HG02571 (cell line): ENCODE measurements around the gene NPIPB6.

Experiments used
- ATAC-seq: cut with Tn5 transposase; IDR thresholded peaks from one replicate; pipeline ENCODE4 v1.9.1; 2021; ENCODE audit warnings: mild to moderate bottlenecking, moderate library complexity; ENCODE audit not compliant: unreplicated experiment

The NPIPB6 gene

DNA sequence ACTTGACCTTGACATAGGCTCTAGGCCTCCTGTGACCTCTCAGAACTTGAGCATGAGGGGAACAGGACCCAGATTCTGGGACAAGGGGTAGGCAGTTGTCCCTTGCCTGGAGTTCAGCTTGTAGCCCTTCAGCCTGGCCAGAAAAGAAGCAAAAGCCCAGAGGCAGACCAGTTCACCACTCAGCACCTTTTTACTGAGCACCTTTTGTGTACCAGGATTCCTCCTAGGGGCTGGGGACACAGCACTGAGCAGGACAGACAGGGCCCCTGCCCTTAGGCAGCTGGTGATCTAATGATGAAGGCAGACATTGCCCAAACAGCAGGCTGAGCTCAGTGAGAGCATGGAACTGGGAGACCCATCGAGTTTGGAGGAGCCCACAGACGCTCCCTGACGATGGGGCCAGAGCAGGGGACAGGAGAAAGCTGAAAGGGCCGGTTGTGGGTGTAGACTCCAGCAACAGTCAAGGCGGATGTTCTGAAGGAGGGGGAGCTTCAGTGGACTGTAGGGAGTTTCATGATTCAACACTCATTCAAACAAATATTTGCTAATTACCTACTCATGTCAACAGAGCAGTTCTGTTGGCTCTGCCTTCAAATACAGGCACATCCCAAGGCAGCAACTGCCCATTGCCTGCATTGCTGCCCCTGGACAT, 38.9 kb downstream of the NPIPB6 start:
- no peak for ATAC-seq

DNA sequence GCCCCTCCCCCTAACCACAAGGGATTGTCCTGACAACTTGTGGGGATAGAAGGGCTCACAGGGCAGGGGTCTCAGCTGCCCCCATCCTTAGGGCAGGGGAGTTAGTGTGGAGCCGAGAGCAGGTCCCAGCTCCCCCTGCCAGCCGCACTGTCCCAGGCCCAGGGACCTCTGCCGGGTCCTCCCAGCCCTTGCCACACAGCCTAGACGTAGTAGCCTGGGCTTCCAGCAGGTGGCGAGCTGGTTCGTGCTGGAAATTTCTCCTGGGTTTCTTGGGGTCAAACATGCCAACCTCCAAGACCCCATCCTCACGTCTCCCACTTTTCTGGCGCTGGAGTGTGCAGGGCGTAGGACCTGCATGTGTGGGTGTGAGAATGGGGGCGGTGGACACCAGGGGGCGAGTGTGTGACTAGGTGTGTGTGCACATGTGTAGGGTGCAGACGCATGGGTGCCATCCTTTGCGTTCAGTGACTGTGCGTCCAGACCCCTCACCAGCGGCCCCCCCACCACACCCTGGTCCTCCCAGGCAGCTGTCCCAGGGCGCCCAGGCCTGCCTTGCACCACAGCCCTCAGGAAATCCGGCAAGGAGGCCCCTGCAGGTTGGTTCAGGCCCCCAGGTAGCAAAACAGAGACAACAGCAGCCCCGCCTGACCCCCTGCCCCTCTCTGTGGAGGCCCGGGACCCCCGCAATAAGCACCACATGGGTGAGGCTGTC, 41.5 kb downstream of the NPIPB6 start:
- ATAC-seq, result no peak

DNA sequence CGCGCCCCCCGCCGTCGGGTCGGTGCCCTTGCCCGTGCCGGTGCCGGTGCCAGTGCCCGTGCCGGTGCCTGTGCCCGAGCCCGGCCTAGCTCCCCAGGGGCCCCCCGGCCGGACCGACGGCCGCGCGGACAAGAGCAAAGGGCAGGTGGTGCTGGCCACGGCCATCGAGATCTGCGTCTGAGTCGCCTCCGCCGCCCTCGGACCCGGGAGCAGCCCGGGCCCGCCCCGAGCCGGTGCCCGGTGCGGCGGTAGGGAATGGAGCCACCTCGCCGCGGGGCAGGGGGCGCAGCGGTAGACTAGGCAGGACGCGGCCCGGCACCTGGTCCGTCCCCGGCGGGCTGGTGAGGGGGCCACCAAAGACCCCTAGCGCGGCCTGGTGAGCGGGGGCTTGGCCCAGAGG, 42.6 kb downstream of the NPIPB6 start:
- ATAC-seq, result no peak

DNA sequence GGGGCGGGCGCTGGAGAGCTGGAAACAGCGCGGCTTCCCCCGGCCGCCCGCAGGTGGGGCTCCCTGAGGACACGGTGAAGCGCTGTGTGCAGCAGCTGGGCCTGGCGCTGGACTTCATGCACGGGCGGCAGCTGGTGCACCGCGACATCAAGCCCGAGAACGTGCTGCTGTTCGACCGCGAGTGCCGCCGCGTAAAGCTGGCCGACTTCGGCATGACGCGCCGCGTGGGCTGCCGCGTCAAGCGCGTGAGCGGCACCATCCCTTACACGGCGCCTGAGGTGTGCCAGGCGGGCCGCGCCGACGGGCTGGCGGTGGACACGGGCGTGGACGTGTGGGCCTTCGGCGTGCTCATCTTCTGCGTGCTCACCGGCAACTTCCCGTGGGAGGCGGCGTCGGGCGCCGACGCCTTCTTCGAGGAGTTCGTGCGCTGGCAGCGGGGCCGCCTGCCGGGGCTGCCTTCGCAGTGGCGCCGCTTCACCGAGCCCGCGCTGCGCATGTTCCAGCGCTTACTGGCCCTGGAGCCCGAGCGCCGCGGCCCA, 43.2 kb downstream of the NPIPB6 start:
- ATAC-seq, result no peak

DNA sequence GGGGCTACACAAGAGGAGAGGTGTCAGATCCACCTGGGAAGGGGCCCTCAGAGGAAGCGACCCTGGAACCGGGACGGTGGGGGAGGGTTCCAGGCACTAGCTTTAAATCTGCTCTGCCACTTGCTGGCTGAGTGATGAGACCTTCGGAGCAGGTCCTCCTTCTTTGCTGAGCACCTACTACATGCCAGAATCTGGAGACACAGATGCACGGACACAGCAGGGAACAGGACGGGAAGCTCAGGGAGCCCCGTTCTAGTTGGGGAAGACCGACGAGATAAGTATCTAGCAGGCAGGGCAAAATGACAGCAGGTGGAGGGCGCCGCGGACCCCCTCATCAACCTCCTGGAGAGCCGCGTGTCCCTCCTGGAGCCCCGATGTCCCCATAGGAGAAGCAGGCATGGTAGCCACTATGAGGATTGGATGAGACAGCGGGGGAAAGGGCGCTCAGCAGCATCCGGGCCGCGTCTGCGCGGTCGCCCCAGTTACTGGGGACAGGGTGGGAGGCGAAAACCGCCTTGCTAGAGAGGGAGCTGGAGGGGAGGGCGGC, 43.8 kb downstream of the NPIPB6 start:
- ATAC-seq, result no peak

DNA sequence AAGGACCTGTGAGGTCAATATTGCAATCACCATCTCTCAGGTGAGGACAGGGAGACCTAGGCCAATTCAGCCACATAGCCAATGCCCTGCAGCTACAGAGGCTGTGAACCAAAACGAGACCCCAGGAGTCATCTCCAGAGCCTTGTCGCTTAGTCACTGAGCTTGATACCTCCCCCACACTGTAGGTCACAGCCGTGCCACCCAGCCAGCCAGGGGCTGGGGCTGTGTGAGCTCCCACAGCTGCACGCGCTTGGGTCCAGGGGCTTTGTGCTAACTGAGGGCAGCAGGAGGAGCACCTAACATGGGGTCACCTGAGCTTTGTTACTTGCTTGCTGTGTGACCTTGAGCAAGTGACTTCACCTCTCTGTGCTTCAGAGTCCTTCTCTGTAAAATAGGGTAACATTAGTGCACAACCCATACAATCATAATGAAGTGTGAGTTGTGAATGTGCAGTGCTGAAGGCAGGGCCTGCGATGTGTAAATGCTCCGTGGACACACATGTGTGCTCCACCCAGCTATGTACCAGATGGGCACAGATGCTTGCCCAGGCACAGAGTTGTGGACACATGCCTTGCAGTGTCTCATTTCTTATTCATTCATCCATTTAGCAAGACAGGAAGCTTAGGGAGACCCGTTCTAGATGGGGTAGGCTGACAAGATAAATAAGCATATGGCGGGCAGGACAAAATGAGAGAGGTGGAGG, 45.1 kb downstream of the NPIPB6 start:
- no peak for ATAC-seq

DNA sequence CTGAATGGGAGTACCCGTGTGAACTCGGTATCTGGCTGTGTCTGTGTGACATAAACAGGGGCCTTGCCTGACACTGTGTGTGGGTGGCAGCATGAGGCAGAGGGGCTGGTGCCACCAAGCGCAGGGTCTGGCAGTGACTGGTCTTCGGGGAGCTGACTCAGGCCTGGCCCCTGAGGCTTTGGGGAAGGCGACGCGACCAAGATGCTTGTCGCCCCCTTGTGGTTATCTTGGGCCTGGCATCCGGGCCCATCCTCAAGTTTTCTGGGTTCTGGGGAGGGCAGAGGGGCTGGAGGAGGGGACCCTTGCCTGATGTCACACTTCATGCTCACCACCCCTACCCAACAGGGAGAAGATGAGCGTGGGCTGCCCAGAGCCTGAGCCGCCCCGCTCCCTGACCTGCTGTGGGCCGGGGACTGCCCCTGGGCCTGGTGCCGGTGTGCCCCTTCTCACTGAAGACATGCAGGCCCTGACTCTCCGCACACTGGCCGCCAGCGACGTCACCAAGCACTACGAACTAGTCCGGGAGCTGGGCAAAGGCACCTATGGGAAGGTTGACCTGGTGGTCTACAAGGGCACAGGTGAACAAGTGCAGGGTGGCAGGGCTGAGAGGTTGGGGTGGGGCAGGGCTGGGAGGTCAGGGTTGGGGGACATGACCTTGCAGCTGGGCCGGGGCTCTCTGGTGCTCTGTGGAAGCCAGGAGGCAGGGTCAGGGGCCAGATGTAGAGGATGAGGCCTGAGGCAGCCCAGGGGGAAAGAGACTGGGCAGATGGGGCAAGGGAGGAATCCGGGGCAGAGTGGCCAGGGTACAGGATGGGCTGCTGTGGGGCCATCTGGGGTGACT, 46.0 kb downstream of the NPIPB6 start:
- ATAC-seq, result no peak

DNA sequence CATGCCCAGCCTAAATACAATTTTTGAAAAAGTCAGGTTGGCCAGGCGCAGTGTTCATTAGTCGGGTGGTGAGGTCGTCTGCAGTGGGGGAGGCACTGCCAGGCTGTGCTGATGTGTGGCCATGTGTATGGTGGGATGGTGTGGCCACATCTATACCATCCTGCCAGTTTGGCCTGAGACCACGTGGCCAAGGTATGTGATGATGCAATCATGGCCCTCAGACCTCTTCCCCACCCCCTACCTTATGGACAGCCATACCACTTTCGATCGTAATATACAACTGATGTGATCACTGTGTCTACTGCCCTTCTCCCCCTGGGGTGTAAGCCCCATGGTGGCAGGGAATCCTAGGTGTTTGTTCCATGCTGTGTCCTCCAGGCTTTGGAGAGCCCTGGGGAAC, 47.3 kb downstream of the NPIPB6 start:
- no peak for ATAC-seq

DNA sequence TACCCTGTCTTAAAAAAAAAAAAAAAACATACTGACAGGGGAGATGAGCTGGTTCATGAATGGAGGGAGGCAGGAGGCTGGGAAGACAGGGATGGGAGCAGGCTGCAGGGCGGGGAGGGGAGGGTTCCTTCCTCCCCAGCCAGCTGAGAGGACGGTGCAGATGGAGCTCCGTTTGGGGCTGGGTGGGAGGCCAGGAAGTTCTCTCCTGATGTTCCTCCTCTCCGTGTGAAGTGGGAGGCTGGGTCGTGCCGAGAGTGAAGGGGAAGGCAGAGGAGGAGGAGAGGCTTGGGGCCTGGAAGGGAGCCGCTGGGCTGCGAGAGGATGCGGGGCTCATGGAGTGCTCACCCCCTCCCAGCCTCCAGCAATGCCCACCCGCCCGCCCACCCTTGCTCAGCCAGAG, 49.7 kb downstream of the NPIPB6 start:
- ATAC-seq, result no peak

DNA sequence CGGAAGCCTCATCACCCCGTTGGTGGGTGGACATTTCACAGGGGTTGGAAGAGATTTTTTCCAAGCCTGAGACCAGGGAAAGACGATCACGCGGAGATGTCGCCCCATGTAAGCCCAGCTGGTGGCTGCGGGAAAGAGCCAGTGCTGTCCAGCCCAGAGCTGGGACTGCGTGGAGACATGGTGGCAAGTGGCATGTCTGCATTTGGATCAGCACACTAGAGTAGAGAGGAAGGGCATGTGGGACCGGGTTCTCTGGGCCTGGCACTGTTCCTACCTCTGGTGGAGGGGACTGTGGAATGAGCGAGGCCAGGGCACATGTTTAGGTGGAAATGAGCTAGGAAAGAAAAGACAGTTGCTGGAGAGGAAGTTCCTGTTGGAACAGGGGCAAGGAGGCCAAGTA, 51.0 kb downstream of the NPIPB6 start:
- no peak for ATAC-seq

DNA sequence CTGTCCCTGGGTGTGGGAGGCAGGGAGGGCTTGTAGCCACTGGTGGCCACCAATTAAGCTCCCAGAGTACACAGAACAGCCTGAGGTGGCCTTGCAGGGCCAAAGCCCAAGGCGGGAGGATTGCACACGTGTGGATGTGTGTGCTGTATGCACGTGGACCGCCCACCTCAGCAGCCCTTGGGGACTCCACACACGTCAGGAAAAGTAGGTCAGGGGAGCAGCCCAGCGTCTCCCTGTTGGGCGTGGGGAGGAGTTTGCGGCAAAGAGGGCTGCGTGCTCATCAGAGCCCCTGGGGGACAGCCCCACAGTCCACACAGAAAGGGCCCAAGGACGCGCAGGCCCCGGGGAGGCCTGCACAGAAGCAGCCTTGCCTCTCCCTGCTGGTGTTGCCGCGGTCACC, 51.4 kb downstream of the NPIPB6 start:
- ATAC-seq, result no peak

DNA sequence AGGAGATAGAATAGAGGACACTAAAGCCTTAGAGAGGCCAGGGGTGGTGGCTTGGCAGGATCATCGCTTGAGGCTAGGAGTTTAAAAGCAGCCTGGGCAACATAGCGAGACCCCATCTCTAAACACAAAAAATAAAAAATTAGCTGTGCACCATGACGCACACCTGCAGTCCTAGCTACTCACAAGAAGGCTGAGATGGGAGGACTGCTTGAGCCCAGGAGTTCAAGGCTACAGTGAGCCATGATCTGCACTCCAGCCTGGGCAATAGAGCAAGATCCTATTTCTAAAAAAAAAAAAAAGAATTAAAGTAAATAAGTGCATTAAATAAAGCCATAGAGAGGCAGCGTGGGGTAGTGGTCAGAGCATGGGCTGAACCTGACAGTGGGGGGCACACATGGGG, 51.9 kb downstream of the NPIPB6 start:
- ATAC-seq, result no peak

DNA sequence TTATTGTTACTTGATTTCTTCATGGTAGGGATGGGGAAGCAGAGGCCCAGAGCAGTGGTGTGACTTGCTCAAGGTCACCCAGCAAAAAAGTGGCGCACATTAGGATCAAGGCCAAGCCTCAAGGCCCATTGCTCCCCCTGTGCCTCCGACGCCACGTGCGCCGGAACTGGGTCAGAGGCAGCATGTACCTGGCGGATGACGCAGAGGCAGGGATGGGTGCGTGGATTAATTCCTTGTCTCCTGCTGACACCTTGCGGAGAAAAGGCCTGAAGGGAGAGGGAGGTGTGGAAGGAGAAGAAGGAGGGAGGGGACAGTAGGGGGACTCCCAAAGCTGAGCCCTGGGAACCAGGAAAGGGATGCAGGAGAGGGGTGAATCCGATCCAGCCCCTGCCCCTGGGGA, 52.5 kb downstream of the NPIPB6 start:
- no peak for ATAC-seq

DNA sequence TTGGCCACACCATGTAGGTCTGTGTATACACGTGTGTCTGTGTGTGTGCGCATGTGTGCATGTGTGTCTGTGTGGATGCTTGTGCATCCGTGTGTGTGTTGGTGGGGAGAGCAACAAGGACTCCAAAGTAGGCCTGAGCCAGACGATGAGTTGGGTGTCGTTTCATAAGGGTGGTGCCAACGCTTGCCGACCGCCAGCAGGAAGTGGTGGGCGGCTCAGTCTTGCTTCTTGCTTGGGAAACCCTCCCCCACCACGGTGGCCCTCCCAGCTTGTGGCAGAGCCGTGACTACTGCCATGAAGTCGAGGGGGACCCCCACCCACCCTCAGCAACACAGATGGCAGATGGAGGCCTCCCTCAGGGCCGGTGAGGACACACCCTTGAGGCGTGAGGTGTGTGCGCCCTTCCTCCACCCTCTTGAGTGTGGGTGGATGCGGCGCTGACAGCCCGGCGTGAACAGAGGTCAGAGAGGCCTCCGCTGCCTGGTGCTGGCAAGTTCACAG, 53.4 kb downstream of the NPIPB6 start:
- ATAC-seq, result no peak

DNA sequence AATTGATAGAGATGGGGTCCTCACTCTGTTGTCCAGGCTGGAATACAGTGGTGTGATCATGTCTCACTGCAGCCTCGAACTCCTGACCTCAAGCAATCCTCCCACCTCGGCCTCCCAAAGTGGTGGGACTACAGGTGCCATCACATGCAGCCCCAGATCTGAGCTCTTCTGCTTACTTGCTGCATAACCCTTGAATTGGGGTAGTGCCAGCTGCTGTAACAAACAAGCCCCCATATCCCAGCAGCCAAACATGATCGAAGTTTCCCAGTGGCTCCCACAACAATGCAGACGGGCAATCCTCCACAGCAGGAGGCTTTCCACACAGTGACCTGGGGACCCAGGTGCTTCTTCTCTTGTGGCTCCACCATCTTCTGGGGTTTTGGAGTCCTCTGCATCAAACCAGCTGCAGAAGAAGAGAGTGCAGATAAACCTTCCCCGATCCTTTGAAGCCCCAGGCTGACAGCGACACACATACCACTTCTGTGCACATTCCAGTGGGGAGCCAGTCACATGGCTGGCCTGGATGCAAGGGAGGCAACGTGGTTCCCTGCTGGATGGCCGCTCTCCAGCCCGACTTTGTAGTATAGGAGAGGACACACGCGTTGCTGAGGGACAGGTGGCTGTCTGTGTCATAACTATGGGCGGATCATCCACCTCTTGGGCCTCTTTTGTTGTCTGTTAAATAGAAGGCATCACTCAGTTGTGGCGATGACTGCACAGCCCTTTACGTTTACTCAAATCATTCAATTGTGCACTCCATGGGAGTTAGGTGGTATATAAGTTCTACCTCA, 54.3 kb downstream of the NPIPB6 start:
- ATAC-seq, result no peak

DNA sequence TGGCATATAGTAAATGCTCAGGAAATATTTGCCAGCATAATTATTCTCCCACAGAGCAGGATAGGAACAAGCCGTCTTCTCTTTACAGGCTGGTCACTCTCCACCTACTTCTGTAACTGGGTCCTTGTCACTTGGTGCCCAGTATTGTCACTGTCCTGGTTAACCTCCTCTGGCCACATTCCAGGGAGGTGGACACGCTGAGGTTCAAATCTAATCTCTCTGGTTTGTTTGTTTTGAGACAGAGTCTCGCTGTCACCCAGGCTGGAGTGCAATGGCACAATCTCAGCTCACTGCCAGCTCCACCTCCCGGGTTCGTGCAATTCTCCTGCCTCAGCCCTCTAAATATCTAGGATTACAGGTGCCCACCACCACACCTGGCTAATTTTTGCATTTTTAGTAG, 55.4 kb downstream of the NPIPB6 start:
- ATAC-seq, result no peak

DNA sequence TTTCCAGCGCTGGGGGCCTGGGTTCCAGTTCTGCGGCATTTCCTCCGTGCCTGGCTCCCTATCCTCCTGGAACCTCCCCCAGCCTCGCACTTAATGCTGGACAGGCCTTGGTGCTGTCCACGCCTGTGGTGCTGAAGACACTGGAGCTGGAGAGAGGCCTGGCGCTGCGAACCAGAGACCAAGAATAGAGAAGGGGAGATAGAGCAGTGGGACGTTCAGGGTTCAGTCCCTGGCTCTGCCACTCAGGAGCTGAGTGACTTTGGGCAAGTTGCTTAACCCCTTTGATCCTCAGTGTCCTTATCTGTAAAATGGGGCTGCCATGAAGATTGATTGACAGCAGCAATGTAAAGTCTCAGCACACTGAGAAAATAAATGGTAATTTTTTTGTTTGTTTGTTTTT, 59.1 kb downstream of the NPIPB6 start:
- ATAC-seq, result no peak

DNA sequence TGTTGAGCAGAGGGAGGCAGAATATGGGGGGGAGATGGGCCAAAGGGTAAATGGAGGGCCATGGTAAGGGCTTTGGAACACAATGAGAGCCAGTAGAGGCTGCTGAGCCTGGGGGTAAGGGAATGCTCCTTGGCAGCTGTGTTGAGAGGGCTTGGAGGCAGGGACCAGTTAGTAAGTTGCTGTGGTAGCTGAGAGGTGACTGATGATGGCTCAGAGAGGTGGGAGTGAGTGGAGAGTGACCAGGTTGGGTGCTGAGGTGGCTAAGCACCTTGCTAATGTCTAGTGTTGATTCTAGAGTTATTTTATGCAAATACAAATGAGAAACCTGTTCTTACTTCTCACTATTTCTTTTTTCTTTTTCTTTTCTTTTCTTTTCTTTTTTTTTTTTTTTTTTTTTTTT, 60.2 kb downstream of the NPIPB6 start:
- ATAC-seq, result no peak

DNA sequence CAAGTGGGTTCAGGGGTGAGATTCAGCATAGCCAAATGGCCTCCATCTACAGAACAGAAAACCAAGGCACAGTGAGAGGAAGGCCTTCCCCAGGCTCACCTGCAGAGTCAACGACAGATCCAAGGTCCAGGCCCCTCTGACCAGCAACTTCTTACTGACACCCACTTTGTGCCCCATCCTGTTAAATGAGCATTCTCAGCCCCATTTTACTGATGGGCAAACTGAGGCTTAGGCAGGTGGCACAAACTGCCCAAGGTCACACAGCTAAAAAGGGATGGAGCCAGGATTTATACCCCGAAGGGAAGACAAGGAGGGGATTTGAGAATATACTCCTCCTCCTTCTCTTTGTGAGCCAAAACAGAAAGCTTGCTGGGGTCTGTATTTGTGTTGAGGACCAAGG, 61.7 kb downstream of the NPIPB6 start:
- no peak for ATAC-seq

DNA sequence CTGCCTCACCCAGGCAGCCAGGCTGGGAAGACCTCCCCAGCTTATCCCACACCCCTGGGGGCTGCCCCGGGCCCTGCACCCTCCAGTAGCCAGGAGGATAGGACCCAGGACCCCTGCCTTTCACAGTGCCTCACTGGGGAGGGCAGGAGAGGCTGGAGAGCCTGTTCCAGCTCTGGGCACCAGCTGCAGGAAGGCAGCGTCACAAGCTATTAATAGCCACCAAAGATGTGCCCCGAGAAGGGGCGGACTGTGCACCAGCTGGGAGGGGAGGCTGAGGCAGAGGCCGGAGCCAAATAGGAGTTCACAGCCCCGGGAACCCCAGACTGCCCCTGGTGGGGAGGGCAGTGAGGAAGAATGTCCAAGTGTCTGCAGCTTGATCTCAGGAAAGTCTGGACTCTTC, 62.2 kb downstream of the NPIPB6 start:
- ATAC-seq, result no peak
